ENCODE data around the gene SKIL.

SKIL gene

DNA sequence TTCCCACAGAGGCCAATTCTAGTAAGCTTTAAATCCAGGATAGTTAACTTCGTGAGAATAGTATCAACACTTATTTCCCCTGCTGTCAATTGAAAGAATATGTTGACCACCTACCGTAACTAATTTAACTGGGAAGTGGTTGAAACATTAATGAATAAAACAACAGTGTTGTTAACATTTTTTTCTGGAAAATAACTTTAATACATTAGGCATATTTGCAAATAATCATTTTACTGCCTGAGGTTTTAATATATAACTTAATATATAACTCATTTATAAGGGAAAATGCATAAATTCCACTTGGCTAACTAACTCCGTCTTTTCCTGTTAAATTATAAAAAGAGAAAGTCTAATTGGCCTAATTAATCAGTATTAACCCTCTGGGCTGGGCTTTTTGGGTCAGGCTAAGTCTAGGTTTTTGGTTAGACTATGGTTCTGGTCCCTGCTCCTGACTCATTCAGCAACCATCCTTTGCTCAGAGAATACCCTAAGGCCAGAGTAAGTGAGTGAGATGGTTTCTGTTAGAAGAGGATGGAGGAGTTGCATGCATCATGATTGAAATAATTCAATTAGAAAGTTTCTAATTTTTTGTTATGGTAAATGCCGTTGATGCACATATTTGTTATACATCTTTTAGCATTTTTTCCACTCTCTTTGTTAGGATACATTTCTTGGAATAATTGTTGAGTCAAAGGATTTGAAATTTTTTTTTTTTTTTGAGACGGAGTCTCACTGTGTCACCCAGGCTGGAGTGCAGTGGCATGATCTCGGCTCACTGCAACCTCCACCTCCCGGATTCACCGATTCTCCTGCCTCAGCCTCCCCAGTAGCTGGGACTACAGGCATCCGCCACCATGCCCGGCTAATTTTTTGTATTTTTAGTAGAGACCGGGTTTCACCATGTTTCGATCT is 10.8 kb upstream of the SKIL start:
- DNase-seq (ENCODE audit: low read depth, low spot score): no peak
- no peak overlapping the region for H3K27ac ChIP-seq

DNA sequence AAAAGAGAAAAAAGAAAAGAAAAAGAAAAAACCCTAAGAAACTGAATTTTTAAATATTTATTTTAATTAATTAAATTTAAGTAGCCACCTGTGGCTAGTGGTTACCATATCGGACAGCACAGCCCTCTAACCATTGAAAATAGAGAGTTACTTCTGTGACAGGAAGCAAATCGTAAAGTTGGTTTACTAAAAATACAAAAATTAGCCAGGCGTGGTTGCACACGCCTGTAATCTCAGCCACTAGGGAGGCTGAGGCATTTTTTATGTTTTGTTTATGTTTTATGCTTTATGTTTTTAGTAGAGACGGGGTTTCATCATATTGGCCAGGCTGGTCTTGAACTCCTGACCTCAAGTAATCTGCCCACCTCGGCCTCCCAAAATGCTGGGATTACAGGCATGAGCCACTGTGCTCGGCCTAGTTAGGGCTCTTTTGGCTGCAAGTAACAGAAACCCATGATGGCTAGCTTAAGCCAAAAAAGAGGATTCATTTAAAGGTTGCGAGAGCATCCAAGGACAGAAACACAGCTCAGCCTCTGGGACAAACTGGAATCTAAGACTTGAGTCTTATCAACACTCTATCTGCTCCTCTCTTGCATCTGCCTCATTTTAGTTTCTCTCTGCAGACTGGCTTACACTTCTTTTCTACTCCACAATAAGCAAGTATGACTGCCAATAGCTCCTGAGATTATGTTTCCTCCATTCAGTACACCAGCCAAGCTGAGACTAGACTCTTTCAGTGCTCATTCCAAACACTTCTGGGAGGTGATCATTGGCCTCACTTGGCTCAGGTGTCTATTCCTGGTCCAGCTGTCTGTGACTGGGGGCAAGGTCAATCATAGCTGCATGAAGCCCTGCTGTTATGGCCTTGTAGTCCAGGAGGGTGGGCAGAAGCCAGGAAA is 6.8 kb upstream of the SKIL start:
- DNase-seq (ENCODE audit: low read depth, low spot score): no peak
- H3K27ac ChIP-seq: no peak overlapping the region

DNA sequence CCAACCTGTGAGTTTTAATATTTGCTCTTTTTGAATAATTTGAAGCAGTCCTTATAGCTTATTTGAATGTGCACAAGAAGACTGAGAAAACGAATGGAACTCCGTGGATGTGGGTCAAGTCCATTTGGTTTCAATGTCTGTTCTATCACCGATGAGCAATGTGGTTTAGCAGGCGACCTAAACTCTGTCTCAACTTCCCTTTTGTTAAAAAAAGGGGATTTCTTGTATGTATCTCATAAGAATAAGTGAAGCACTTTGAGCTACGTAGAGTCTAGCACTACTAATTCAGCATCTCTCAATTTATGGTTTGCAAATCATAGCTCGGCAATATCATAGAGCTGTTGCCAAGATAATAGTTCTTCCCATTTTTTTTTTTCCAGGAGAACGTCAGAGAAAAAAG is 4.6 kb upstream of the SKIL start:
- no peak overlapping the region for H3K27ac ChIP-seq

DNA sequence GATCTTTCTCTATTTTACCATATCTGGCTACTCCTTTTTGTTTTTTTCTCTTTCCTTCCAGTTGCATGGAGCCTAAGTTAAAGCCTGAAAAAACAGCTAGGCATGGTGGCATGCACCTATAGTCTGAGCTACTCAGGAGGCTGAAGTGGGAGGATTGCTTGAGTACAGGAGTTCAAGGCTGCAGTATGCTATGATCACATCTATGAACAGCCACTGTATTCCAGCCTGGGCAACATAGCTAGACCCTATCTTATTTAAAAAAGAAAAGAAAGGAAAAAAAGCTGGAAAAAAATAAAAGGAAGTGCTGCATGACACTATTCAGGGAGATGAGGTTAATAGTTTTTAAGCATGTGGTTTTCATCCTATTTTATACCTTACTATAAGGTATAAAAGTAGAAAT is 4.0 kb upstream of the SKIL start:
- no peak for DNase-seq (ENCODE audit: low read depth, low spot score)
- no peak overlapping the region for H3K27ac ChIP-seq

More for the DNA sequence above, 4.6 kb upstream of the SKIL start:
- no peak for DNase-seq (ENCODE audit: low read depth, low spot score)

DNA sequence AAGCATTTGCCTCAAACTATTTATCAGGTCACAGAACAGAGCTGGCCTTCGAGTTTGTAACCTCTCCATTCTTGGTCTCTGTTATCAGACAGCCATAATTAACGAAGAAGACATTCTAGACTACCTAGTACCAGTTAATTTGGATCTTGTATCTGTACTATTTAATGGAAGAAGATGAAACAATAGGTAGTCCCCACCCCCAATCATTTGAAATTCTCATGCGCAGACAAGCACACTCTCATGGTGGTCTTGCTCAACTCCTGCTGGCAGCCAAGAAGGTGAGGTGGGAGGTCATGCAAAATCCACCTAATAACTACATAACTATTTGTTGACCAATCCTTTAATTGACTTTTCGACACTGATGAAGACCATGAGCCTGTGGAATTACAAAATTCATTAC is 2.8 kb upstream of the SKIL start:
- no peak overlapping the region for H3K27ac ChIP-seq
- DNase-seq (ENCODE audit: low read depth, low spot score): no peak

DNA sequence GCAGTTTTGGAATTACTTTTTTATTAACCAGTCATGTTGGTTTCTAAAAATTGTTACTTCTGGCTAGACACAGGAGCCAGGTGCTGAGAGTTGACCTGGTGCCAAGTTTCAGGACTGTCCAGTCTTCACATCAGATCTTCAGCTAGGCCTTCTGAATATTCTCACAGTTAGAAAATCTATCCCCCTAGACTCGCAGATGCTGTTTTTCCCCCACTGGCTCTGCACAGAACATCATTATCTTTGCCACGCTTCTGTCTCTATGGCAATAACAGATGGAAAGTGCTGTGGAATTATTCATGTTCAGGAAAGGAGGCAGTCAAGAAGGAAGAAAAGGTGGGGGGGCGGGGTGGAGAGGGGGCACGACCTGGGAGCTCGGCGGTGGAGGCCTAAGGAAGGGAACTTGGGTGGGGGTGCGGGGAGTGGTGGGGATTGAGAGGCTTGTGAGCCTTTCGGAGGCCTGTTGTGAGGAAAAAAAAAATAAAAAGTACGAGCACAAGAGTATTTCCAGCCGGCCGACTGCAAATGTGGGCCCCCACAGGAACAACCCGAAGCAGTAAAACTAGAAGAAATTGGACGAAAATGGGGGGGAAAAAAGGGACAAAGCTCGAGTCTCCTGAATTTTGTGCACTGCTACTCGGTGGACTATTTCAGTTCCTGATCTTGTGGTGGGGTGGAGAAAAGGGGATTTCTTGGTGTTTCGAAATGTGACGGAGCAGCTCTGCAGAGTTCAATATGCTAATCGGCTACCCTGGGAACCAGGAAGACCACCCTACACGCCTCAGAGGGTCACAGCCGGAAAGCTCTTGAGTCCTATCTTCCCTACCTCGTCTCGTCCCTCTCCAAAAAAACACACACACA is 1.5 kb upstream of the SKIL start:
- peak overlapping the region; percentile 96 for H3K27ac ChIP-seq
- no peak for DNase-seq (ENCODE audit: low read depth, low spot score)

DNA sequence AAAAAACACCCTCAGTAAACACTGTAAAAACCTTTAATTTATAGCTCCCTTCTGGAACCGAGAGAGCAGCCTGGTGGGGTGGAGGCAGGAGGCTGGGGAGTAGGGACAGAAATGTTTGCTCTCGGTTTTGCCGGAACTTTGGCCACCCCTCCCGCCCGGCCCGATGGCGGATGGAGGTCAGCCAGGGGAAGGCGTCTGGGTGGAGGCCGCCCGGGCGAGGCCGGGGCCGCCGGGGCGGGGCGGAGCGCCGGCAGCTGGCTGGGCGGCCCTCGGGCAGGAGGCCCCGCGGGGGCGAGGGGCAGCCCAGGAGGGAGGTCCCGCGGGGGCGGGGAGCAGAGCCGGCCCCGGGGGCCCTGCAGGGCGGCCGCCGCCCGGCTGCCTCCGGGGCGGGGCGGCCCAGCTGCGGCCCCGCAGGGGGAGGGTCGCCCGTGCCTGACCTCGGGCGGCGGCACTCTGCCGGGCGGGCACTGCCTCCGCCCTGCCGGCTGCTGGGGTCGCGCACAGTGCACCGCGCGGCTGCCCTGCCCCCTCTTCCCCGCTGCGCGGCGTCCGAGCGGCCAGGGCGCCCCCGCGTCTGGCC is 829 bp upstream of the SKIL start:
- DNase-seq (ENCODE audit: low read depth, low spot score): no peak
- peak overlapping the region; percentile 96 for H3K27ac ChIP-seq

DNA sequence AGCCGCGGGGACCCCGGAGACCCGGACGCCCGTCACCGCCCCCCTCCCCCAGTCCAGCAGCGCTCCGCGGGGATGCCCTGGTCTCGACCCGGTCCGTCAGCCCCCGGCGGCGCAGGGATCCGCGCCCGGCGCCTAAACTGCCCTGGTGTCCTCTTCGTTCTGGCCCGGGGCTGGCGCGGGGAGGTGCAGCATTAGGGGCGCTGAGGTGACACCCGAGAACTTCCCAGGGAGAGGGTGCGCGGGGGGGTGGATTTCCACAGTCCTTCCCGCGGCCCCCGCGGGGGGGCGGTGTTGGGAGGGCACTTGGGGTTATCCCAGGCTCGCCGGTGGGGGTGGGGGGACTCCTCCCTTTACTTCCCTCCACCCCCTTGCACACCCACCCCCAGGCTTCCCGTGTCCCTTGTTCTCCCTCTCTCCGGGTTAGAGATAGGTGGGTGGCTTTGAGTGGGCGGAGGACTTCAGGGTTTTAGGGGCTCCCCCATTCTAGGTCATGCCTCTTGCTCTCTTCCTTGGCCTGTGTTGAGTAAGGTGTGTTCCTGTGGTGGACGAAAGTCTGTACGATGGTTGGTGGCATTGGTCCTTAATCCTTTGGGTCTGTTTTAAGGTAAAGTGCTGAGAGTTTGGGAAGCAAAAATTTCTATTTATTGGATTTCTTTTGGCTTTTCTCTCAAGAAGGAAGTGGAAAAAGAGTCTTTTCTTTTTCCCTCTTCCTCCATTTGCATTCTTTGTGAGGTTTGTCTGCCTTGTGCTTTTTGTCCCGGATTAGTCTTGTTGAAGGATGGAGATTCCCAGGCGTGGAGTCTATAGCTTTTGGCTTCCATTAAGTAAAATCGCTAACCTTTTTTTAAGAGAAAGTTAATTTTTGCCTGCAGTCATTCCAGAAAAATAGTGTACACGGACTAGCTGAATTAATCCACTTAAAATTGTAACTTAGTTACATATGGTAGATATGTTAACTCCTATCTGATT is 811 bp downstream of the SKIL start:
- DNase-seq (ENCODE audit: low read depth, low spot score): no peak
- peak overlapping the region; percentile 96 for H3K27ac ChIP-seq

DNA sequence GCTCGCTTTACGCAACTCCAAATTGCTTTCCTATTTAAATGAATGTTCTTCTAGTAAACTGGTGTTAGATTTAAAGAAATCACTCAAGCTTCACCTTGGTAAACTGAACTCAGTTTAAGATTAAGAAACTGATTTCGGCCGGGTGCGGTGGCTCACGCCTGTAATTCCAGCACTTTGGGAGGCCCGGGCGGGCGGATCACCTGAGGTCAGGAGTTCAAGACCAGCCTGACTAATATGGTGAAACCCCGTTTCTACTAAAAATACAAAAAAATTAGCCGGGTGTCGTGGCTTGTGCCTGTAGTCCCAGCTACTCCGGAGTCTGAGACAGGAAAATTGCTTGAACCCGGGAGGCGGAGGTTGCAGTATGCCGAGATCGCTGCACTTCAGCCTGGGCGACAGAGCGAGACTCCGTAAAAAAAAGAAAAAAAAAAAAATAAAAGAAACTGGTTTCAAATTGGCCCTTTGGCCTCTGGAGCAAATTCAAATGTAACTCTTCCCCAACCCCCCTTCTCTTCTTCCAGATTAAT is 1.7 kb downstream of the SKIL start:
- DNase-seq (ENCODE audit: low read depth, low spot score): no peak
- peak overlapping the region; percentile 8 for H3K27ac ChIP-seq

DNA sequence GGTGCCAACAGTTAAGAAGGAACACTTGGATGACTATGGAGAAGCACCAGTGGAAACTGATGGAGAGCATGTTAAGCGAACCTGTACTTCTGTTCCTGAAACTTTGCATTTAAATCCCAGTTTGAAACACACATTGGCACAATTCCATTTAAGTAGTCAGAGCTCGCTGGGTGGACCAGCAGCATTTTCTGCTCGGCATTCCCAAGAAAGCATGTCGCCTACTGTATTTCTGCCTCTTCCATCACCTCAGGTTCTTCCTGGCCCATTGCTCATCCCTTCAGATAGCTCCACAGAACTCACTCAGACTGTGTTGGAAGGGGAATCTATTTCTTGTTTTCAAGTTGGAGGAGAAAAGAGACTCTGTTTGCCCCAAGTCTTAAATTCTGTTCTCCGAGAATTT is 3.0 kb downstream of the SKIL start:
- H3K27ac ChIP-seq: no peak overlapping the region
- no peak for DNase-seq (ENCODE audit: low read depth, low spot score)

DNA sequence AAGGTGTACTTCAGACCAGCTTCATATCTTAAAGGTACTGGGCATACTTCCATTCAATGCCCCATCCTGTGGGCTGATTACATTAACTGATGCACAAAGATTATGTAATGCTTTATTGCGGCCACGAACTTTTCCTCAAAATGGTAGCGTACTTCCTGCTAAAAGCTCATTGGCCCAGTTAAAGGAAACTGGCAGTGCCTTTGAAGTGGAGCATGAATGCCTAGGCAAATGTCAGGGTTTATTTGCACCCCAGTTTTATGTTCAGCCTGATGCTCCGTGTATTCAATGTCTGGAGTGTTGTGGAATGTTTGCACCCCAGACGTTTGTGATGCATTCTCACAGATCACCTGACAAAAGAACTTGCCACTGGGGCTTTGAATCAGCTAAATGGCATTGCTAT is 3.4 kb downstream of the SKIL start:
- no peak for DNase-seq (ENCODE audit: low read depth, low spot score)

DNA sequence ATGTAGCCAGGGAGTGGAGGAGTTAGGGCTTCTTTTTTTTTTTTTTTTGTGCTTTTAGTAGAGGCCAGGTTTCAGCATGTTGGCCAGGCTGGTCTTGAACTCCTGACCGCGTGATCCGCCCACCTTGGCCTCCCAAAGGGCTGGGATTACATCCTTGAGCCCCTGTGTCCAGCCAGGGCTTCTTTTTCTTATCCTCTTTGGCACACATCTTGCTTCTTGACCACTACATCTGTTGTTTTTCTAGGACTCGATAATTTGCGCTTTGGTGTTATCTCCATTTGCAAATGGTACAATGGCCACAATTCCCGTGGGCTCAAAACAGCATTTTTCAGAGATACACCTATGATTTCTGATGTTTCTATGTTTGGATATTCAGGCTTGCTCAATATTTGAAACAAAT is 4.2 kb downstream of the SKIL start:
- DNase-seq (ENCODE audit: low read depth, low spot score): no peak
- no peak overlapping the region for H3K27ac ChIP-seq

More for the DNA sequence above, 3.4 kb downstream of the SKIL start:
- no peak overlapping the region for H3K27ac ChIP-seq

DNA sequence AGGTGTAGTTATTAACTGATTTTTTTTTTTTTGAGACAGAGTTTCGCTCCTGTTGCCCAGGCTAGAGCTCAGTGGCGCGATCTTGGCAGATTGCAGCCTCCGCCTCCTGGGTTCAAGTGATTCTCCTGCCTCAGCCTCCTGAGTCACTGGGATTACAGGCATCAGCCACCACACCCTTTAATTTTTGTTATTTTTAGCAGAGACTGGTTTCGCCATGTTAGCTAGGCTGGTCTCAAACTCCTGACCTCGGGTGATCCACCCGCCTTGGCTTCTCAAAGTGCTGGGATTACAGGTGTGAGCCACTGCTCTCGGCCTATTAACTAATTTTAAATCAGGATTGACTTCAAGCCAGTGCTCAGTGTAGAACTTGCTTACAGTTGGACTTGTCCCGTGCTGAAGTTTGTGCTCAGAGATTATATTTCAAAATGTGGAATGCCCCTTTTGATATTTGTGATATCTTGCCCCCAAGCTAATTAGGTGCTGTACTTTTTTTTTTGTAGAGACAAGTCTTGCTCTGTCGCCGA is 6.0 kb downstream of the SKIL start:
- H3K27ac ChIP-seq: peak overlapping the region; percentile 5
- DNase-seq (ENCODE audit: low read depth, low spot score): no peak

DNA sequence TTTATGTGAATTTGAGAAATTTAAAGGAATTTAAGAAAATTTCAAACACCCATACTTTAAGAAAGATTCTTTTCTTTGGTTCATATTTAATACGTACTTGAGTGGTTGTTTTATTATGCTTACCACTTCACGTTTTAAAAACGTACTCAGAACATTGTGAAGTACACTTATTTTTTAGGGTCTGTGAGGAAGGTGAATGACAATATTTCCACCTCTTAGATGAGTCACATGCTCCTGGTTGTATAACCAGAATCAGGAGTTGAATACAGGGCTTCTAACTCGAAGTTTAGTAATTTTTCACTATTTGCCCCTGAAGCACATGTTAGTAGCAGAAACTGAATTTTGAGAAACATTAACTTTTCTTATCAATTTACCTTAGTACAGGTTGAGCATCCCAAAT is 7.5 kb downstream of the SKIL start:
- H3K27ac ChIP-seq: no peak overlapping the region
- DNase-seq (ENCODE audit: low read depth, low spot score): no peak

DNA sequence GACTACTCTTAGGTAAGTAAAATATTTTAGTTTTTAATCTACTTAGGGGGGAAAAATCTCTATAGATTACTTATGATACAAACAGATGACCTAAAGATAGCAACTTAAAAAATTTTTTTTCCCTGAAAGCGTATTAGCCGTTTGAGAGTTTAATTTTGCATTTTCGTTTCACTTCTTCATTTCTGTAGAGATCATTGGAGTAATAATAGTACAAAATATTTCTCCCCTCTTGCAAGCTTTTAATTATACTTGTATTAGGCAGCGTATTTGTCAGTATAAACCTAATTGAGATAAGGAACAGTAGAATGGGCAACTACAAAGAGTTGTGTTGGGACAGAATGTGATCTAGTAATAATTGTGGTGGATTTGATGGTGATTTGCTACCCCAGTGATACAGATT is 10.3 kb downstream of the SKIL start:
- DNase-seq (ENCODE audit: low read depth, low spot score): no peak
- no peak overlapping the region for H3K27ac ChIP-seq

DNA sequence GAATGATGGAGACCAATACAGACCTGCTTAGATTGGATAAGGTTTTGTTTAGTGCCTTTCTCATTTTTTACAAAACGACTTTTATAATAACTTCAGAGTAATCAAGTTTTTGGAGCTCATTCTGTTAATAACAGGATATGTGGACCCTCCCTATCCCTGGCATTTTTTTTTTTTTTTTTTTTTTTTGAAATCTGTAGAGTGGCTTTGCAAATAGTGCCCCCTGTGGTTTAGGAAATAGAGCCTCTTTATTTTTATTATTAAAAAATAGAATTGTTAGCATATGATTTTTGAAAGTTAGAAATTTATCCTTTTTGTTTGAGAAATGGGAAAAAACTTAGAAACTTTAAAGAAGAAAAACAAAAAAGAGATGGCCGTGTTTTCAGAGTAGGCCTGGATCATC is 11.4 kb downstream of the SKIL start:
- no peak for DNase-seq (ENCODE audit: low read depth, low spot score)
- H3K27ac ChIP-seq: no peak overlapping the region

DNA sequence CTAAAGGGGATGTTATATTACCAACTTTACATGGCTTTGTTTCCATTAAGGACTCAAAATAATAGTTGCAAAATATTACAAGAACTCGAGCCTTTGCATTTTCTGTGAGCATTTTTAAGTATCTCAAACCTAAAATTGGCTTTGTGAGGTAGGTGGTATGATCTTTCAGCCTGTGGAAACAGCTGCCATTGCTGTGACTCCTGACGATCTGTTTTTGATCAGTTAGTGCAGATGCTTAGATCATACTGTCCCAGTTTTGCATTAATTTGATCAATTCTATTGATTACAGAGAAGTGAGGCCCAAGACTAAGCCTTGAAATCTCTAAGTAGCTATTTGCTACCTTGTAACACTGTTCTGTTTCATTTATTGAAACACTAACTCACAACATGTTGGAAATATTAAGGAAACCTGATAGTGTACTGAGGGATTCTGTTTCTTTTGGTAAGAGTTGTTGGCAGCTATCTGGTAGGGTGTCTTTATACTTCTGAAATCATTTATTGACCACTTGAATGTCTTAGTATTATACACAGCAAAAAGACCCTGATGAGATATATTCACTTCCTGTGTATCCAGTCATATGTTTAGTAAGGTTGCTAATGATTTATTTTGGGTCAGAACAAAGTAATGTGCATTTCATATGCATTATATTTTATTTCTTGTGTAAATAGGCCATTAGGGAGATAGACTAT is 14.8 kb downstream of the SKIL start:
- no peak for DNase-seq (ENCODE audit: low read depth, low spot score)
- no peak overlapping the region for H3K27ac ChIP-seq

DNA sequence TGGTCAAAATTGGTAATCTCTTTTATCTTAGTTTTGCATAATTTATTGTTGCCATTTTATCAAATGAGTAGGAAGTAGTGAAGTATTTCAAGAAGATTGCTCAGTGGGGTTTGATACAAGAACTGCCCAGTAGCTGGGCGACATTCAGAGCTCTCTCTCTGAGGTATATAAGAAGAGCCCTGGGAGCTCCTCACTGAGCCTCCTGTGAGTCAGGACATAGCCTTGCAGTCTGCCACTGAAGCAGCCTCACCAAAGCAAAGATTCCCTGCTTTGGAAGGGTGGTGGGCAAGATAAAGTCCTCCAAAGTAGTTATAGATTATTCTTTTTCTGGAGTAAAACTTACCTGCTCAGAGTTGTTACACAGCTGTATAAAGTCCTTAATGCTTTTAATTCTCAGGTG is 26.1 kb downstream of the SKIL start:
- H3K27ac ChIP-seq: no peak overlapping the region
- DNase-seq (ENCODE audit: low read depth, low spot score): no peak

All from epithelial cell of prostate (primary cell).